ENCODE measurements around the gene ARID4B.

Gene ARID4B

GRCh38 chr1:235307158-235308124 is 20.5 kb downstream of the ARID4B start:
- H3K9me3 ChIP-seq: no peaks in the 10 kb centered on the region
- TF ChIP-seq CTCF (IDR thresholded peaks at IDR 0.05): no peak
- peaks cover 0 to 52% (median 5%) of the 10 kb centered on the region in 4 donors for H3K4me1 ChIP-seq
- intact Hi-C loops (cut with DNase I; ENCODE audit: low total_unique reads): no loop called here
- DNase-seq: no peak
- no peak overlapping the region for H3K27ac ChIP-seq
- H3K4me3 ChIP-seq: no peak overlapping the region
- H3K36me3 ChIP-seq: peaks cover 0 to 6% (median 4%) of the 10 kb centered on the region in 3 donors
- H3K27me3 ChIP-seq: no peaks in the 10 kb centered on the region

- Histone ChIP-seq H3K27me3 (no peaks in the 10 kb centered on the region), H3K36me3 (no peaks in the 10 kb centered on the region), H3K9me3 (no peaks in the 10 kb centered on the region), H3K27ac (no peak overlapping the region), H3K4me1 (peaks cover 0 to 52% (median 6%) of the 10 kb centered on the region in 4 donors), H3K4me3 (no peak overlapping the region)
- TF ChIP-seq CTCF (IDR thresholded peaks at IDR 0.05): no peak
- intact Hi-C loops (cut with DNase I; ENCODE audit: low total_unique reads): no loop called here
- DNase-seq: no peak
Observed at GRCh38 chr1:235304549-235305451, 23.2 kb downstream of the ARID4B start.

GRCh38 chr1:235302143-235302542 is 25.8 kb downstream of the ARID4B start:
- Histone ChIP-seq H3K4me3 (no peak overlapping the region), H3K27ac (no peak overlapping the region), H3K4me1 (peaks cover 0 to 53% (median 11%) of the 10 kb centered on the region in 4 donors), H3K36me3 (no peaks in the 10 kb centered on the region), H3K27me3 (no peaks in the 10 kb centered on the region), H3K9me3 (no peaks in the 10 kb centered on the region)
- intact Hi-C loops (cut with DNase I; ENCODE audit: low total_unique reads): no loop called here
- no peak for TF ChIP-seq CTCF (IDR thresholded peaks at IDR 0.05)
- no peak for DNase-seq

GRCh38 chr1:235299169-235299858 is 28.7 kb downstream of the ARID4B start:
- intact Hi-C loops (cut with DNase I; ENCODE audit: low total_unique reads): no loop called here
- Histone ChIP-seq H3K36me3 (no peaks in the 10 kb centered on the region), H3K27me3 (no peaks in the 10 kb centered on the region), H3K27ac (no peak overlapping the region), H3K4me1 (peaks cover 0 to 48% (median 13%) of the 10 kb centered on the region in 4 donors), H3K4me3 (no peak overlapping the region), H3K9me3 (no peaks in the 10 kb centered on the region)
- no peak for DNase-seq
- TF ChIP-seq CTCF (IDR thresholded peaks at IDR 0.05): no peak

- no peak for DNase-seq
- no peak overlapping the region for H3K4me3 ChIP-seq
- H3K9me3 ChIP-seq: no peaks in the 10 kb centered on the region
- no peaks in the 10 kb centered on the region for H3K27me3 ChIP-seq
- no peaks in the 10 kb centered on the region for H3K36me3 ChIP-seq
- intact Hi-C loops (cut with DNase I; ENCODE audit: low total_unique reads): no loop called here
- TF ChIP-seq CTCF (IDR thresholded peaks at IDR 0.05): no peak
- peaks cover 0 to 46% (median 13%) of the 10 kb centered on the region in 4 donors for H3K4me1 ChIP-seq
- no peak overlapping the region for H3K27ac ChIP-seq
Observed at GRCh38 chr1:235298758-235299157, 29.2 kb downstream of the ARID4B start.
